HG03575 (cell line): ENCODE results near the gene TOM1L2.
"Not testable (repeated sequence)": the region's sequence is repeated elsewhere in the genome, so short reads cannot be mapped to it uniquely, and the experiment has no call there.

Source experiments
- ATAC-seq: cut with Tn5 transposase; IDR thresholded peaks from one replicate; pipeline ENCODE4 v1.9.1; 2021; ENCODE audit not compliant: unreplicated experiment, insufficient number of reproducible peaks, low FRiP score; ENCODE audit errors: extremely low read depth

Gene TOM1L2

DNA sequence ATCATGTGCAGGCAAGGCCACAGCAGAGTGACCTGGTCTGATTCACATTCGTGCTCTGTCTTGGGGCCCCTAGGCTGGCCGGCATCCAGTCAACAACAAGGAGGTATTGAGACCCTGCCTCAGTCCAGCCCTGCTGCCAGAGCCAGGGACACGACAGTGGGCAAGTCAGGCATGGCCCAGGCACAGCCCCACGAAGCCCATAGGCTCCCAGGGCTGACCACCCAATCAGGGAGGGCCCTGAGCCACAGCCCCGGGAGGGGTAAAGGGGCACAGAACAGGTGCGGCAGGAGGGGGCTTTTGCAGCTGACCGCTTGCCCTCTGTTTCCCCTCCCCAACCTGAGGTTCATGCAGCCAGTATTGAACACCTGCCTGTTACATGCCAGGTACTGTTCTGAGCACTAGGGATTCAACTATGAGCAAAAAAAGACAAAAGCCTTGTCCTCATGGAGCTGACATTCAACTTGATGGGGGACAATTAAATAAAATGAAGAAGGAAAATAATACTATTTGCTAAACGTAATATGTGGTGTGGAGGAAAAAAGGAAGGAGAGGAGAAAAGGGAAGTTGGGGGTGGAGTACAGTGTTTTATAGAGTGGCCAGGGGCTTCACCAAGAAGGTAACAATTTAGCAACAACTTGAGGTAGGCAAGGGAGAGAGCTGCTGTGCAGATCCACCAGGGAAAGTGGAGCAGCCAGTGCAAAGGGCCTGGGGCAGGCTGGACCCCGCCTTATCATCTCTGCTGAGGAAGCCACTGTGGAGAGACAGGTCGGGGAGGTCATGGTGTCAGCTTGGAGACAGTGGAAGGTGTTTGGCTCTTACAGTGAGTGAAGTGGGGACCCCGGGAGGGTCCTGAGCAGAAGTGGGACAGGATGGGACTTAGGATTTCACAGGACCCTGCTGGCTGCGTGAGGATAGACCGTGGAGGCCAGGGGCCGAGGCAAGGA lies 6.6 kb upstream of the TOM1L2 start:
- no peak for ATAC-seq

GRCh38 chr17:17976931-17977570 lies 4.9 kb upstream of the TOM1L2 start:
- no peak for ATAC-seq

DNA sequence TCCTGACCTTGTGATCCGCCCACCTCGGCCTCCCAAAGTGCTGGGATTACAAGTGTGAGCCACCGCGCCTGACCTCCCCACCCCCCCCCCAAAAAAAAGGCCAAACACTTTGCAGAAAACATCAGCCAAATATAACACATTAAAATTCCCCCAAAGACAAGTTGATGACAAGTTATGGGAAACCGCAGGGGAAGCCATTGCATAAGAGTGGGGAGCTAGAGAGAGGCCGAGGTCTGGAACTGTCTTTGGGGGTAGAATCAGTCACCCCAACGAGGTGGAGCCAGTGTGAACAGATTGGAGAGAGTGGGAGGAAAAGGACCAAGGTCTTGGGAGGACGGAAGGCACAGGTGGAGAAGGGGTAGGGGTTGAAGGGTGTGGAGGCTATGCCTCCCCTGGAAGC lies 3.2 kb upstream of the TOM1L2 start:
- ATAC-seq: no peak

DNA sequence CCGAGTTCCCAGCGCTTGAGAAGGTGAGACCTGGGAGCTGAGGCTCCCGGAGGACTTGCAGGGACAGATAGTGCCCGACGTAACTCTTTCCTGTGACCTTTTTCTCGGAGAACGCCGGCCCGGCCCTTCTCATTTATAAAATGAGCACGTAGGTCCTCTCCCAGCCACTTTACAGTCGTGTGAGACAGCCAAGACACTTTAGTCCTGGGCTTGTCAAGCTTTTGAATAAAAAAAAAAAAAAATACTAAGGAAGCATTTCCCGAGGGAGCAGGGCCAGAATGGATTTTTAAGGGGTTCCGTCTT lies 703 bp upstream of the TOM1L2 start:
- ATAC-seq: no peak

GRCh38 chr17:17971431-17972125 lies 622 bp downstream of the TOM1L2 start:
- ATAC-seq: no peak

DNA sequence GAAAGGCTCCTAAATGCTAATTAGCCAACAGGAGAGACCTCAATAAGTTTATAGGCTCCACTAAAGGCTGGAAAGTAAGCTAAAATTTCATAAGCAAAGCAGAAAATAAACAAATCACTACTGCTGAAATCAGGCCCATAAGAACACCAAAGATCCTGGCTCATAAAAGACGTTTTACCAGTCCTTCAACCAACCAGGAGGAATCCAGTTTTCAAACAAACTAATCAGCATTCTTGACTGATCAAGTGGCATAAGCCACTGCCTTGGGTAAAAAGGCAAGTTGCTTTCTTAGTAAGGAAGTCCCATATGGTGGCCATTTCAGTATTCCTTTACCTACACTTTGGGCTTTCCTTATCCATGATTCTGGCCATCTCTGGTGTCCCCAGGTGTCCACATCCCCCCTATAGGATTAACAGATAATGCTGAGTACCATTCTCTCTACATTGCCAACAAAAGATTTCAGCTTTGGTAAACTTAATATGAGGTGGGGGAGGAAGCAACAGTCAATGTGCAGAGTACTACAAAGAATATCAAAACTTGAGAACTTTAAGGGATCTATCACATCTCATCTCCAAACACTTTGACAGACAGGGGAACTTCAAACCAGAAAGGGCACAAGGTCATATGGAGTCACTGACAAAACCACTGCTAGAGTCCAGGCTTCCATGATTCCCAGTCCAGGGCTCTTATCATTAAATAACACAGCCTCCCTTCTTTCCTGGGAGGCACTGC lies 1.3 kb downstream of the TOM1L2 start:
- ATAC-seq: no peak

DNA sequence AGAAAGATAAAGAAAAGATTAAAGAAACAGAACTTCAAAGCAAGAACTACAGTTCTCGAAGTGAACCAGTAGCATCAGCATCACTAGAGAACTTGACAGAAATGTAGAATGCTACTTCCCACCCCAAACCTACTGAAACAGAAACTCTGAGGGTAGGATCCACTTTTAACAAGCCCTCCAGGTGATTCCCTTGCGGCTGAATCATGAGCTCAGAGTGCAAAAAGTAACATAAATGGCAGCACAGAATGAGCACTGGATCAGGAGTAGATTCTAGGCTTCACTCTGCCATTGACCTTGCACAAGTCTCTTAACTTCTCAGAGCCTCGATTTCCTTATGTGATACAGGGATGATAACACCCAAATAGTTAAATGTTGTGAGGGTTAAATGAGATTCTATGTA lies 5.8 kb downstream of the TOM1L2 start:
- ATAC-seq: no peak

GRCh38 chr17:17965152-17965721 lies 7.0 kb downstream of the TOM1L2 start:
- no peak for ATAC-seq

GRCh38 chr17:17964710-17965109 lies 7.5 kb downstream of the TOM1L2 start:
- no peak for ATAC-seq

DNA sequence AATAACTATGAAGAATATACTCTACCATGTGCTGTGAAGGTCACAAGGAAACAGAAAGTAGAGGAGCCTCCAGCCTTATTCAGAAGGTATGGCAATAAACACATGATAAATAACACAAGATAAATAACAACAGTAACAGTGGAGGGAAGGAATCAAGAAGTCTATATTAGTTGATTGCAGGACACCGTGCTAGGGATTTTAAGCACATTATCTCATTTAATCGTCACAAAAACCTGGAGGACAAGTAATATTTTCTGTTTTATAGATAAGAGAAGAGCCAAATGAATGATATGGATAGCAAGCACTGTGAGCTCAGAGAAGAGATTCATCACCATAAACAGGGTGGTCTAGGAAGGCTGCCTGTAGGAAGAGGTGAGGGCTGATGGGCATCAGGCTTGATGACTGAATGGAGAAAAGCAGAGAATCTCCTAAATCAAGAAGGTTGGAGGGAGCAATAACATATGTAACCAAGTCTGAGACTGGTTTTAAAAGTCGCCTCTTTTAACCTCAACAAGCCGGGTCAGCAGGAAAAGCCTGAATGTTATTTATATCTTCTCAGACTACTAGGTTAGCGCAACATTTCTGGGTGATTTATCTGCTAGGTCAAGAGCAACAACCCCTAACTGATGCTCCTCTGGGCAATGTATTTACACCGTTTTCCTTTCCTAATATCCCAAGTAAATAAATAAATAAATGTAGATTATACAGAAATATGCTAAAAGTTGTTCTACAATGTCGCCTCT lies 8.3 kb downstream of the TOM1L2 start:
- no peak for ATAC-seq

GRCh38 chr17:17963066-17963465 lies 9.1 kb downstream of the TOM1L2 start:
- ATAC-seq: no peak

- ATAC-seq: no peak
Measured at GRCh38 chr17:17960500-17961030, 11.6 kb downstream of the TOM1L2 start.

DNA sequence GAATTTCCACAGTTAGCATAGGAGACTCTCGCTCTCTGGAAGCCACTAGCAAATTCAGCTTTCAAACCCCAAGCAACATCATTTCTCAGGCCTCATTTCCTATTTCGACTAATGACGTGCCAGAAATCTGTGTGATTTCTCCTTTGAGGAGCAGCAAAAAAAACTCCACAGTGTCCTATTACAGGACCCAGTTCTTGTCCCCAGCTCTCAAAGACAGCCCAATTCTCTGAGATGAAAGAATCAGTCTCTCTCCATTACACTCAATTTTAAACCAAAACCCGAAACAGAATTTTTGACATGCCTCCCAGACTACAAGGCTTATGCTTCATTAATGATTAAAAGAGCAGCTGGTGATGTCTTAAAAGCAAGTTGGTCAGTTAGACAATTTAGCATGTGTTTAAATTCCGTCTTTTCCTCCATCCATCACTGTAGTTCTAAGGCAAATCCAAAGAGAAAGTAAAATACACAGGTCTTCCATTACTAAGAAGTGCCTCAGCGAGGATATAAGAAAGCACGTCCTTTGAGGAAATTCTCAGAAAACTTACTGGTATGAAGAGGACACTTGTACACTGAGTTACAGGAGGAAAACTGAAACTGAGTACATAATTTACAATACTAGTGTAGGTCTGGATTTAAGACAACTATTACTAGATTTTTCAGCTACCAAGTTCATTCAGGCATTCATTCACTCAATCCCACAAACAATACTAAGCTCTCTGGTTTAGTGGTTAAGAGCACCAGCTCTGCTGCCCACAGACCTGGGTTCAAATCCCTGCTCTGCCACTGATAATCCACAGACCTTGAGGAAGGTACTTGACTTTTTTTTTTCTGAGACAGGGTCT lies 12.5 kb downstream of the TOM1L2 start:
- no peak for ATAC-seq

GRCh38 chr17:17958982-17959381 lies 13.2 kb downstream of the TOM1L2 start:
- ATAC-seq: no peak

- ATAC-seq: no peak
Measured at GRCh38 chr17:17957584-17957916, 14.7 kb downstream of the TOM1L2 start.

- not testable (repeated sequence) for ATAC-seq
Measured at GRCh38 chr17:17955790-17956341, 16.3 kb downstream of the TOM1L2 start.

DNA sequence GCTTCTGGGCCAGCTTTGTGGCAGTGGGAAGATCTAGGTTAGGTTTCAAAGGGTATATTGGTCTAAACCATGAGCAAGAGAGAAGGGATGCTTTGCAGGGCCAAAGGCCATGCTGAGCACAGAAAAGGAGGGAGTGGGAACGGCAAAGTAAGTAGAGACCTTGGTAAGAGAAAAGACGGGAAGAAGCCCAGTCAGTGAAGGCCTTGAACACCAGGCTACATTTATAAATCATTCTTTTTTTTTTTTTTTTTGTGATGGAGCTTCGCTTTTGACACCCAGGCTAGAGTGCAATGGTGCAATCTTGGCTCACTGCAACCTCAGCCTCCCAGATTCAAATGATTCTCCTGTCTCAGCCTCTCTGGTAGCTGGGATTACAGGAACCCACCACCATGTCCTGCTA lies 18.1 kb downstream of the TOM1L2 start:
- no peak for ATAC-seq
